Measurements from ENCODE around the gene NREP. TPM values are rescaled to one million over a fixed set of nuclear protein-coding genes. Genes with fewer than 3 reads are reported as not detected.

NREP gene
- total and polyA plus RNA-seq, 4 donors = 3.0 to 82.7 (median 9.8) TPM

GRCh38 chr5:111685969-111686368 is 71.0 kb downstream of the NREP start:
- Histone ChIP-seq H3K9me3 (ENCODE audit: control insufficient read depth in 4 of 4, low read length in 3 of 4) (no peaks in the 10 kb centered on the region), H3K27ac (ENCODE audit: low read depth in 1 of 2, low read length in 2 of 2) (no peak overlapping the region), H3K36me3 (ENCODE audit: control insufficient read depth in 4 of 4, insufficient read depth in 3 of 4, low read depth in 1 of 4, low read length in 3 of 4) (no peaks in the 10 kb centered on the region), H3K4me1 (ENCODE audit: control insufficient read depth in 4 of 4, insufficient read depth in 4 of 4, low read length in 3 of 4) (peaks cover 3 to 15% (median 8%) of the 10 kb centered on the region in 4 donors), H3K27me3 (ENCODE audit: control insufficient read depth in 4 of 4, insufficient read depth in 4 of 4, low read length in 3 of 4) (no peaks in the 10 kb centered on the region), H3K9ac (ENCODE audit: low read depth in 1 of 2, low read length in 2 of 2) (no peak overlapping the region), H3K4me3 (ENCODE audit: low read depth in 1 of 3, low read length in 3 of 3) (no peak overlapping the region)
- 96% methylated on average over 3 of the region's 3 CpGs for WGBS
- no peak for DNase-seq (ENCODE audit: low spot score)
- TF ChIP-seq RAD21 (IDR thresholded peaks at IDR 0.05) = peak; percentile 76 to 96
- TF ChIP-seq FOXA2 (IDR thresholded peaks at IDR 0.05) = no peak
- no peak for TF ChIP-seq ZBTB33 (IDR thresholded peaks at IDR 0.05)
- no peak for TF ChIP-seq HNF4A (conservative IDR thresholded peaks at IDR 0.05)
- TF ChIP-seq CTCF (IDR thresholded peaks at IDR 0.05; ENCODE audit: low read depth, low read length, missing input control) = peak; percentile 49
- TF ChIP-seq SP1 (IDR thresholded peaks at IDR 0.05) = no peak
- TF ChIP-seq RXRA (IDR thresholded peaks at IDR 0.05) = peak in 1 of 2 donors; percentile 19
- TF ChIP-seq JUND (IDR thresholded peaks at IDR 0.05) = no peak
- no peak for TF ChIP-seq GABPA (IDR thresholded peaks at IDR 0.05 in 1 of 2, conservative IDR thresholded peaks at IDR 0.05 in 1 of 2)
- TF ChIP-seq MAX (IDR thresholded peaks at IDR 0.05) = no peak
- TF ChIP-seq TAF1 (conservative IDR thresholded peaks at IDR 0.05) = no peak
- no peak for TF ChIP-seq HNF4G (IDR thresholded peaks at IDR 0.05)
- TF ChIP-seq ATF3 (IDR thresholded peaks at IDR 0.05) = no peak
- no peak for TF ChIP-seq REST (IDR thresholded peaks at IDR 0.05)
- no peak for TF ChIP-seq YY1 (IDR thresholded peaks at IDR 0.05)
- no peak for TF ChIP-seq NR2F2 (IDR thresholded peaks at IDR 0.05)
- no peak for TF ChIP-seq FOXA1 (IDR thresholded peaks at IDR 0.05)
- no peak for TF ChIP-seq EGR1 (IDR thresholded peaks at IDR 0.05; ENCODE audit: low read depth in 2 of 2)

All from liver (tissue), 9 donors.